ENCODE results near the gene CXCL16. TPM values are rescaled to one million over a fixed set of nuclear protein-coding genes. Genes with fewer than 3 reads are reported as not detected.

Gene CXCL16
- total RNA-seq, 4 donors from 2014 or later: 15.2 to 28.2 (median 19.5) TPM

DNA sequence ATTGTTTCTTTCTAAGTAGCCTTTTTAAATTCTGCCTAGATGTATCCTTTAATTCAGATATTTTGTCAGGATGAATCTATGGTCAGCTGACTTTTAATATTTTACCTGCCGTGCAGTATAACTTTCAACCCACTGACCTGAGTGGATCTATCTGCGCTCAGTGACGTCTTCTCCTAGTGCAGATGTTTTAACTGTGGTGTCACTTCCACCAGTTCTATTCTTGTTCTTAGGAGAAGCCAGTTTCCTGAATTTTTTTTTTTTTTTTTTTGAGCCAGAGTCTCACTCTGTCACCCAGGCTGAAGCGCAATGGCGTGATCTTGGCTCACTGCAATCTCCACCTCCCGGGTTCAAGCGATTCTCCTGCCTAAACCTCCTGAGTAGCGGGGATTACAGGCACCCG lies 27.0 kb upstream of the CXCL16 start:
- H3K9me3 ChIP-seq: no peaks in the 10 kb centered on the region
- peak overlapping the region in 2 of 4 donors; percentile 16 to 52 for H3K27ac ChIP-seq
- WGBS, 2 donors: 74 to 80% methylated on average over 7 to 9 of the region's 9 CpGs

DNA sequence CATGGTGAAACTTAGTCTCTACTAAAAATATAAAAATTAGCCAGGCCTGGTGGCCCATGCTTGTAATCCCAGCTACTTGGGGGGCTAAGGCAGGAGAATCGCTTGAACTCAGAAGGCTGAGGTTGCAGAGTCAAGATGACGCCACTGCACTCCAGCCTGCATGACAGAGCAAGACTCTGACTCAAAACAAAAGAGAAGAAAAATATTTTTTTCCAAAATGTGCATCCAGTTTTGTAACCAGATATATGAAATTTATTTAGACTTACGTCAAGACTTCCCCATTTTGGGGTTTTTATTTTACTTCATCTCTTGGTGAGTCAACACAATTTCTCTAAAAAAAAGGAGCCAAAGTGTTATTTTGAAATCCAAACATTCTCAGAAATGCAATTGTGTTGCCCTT lies 26.5 kb upstream of the CXCL16 start:
- DNase-seq: no peak
- Histone ChIP-seq H3K4me3 (no peak overlapping the region), H3K27ac (peak overlapping the region in 2 of 4 donors; percentile 50 to 67), H3K27me3 (no peaks in the 10 kb centered on the region), H3K36me3 (no peaks in the 10 kb centered on the region), H3K4me1 (no peaks in the 10 kb centered on the region), H3K9me3 (no peaks in the 10 kb centered on the region)
- intact Hi-C loops (cut with DNase I): no loop called here
- WGBS, 2 donors: 72 to 74% methylated on average over 3 of the region's 3 CpGs
- TF ChIP-seq POLR2A (IDR thresholded peaks at IDR 0.05): no peak
- TF ChIP-seq, protein P1, sequence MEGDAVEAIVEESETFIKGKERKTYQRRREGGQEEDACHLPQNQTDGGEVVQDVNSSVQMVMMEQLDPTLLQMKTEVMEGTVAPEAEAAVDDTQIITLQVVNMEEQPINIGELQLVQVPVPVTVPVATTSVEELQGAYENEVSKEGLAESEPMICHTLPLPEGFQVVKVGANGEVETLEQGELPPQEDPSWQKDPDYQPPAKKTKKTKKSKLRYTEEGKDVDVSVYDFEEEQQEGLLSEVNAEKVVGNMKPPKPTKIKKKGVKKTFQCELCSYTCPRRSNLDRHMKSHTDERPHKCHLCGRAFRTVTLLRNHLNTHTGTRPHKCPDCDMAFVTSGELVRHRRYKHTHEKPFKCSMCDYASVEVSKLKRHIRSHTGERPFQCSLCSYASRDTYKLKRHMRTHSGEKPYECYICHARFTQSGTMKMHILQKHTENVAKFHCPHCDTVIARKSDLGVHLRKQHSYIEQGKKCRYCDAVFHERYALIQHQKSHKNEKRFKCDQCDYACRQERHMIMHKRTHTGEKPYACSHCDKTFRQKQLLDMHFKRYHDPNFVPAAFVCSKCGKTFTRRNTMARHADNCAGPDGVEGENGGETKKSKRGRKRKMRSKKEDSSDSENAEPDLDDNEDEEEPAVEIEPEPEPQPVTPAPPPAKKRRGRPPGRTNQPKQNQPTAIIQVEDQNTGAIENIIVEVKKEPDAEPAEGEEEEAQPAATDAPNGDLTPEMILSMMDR (IDR thresholded peaks at IDR 0.05): no peak

More for the DNA sequence above, 27.0 kb upstream of the CXCL16 start:
- no peak for DNase-seq
- no peak overlapping the region for H3K4me3 ChIP-seq
- peaks cover 0 to 4% (median 0%) of the 10 kb centered on the region in 4 donors for H3K27me3 ChIP-seq
- no peaks in the 10 kb centered on the region for H3K4me1 ChIP-seq
- intact Hi-C loops (cut with DNase I): no loop called here
- TF ChIP-seq POLR2A (IDR thresholded peaks at IDR 0.05): no peak
- TF ChIP-seq, protein P1 (IDR thresholded peaks at IDR 0.05): no peak
- no peaks in the 10 kb centered on the region for H3K36me3 ChIP-seq

DNA sequence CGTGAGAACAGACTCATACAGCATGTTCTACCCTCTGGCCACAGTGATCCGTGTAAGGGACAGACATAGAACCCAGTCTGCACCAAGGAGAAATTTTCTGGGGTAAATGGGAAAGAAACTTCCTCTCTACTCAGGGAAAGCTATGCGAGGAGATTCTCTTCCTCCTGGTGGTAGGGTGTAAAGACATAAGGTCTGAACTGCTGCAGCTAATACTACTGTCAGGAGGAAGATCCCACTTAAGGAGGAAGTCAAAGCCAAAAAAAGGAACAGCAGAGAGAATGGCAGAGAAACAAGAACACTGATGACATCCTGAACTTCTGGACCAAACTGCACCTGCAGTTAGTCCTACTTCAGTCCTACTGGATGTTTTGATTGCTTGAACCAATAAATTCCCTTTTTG lies 24.9 kb upstream of the CXCL16 start:
- intact Hi-C loops (cut with DNase I): no loop called here

DNA sequence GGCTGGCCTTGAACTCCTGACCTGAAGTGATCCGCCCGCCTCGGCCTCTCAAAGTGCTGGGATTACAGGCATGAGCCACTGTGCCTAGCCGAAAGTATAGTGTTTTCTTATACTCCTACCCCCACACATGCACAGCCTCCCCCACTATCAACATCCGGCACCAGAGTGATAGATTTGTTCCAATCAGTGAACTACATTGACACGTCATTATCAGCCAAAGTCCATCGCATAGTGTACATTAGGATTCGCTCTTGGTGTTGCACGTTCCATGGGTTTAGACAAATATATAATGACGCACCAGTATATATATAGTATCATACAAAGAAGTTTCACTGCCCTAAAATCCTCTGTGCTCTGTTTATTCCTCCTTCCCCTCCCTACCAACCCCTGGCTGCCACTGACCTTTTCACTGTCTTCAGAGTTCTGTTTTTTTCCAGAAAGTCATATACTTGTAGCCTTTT lies 20.1 kb upstream of the CXCL16 start:
- WGBS, 2 donors: 76 to 86% methylated on average over 7 to 10 of the region's 10 CpGs
- Histone ChIP-seq H3K27ac (no peak overlapping the region), H3K4me1 (no peaks in the 10 kb centered on the region), H3K36me3 (no peaks in the 10 kb centered on the region), H3K27me3 (peaks cover 0 to 42% (median 0%) of the 10 kb centered on the region in 4 donors), H3K4me3 (no peak overlapping the region), H3K9me3 (no peaks in the 10 kb centered on the region)
- intact Hi-C loops (cut with DNase I): no loop called here
- TF ChIP-seq POLR2A (IDR thresholded peaks at IDR 0.05): no peak
- TF ChIP-seq, protein P1 (IDR thresholded peaks at IDR 0.05): no peak
- DNase-seq: no peak

More for the DNA sequence above, 24.9 kb upstream of the CXCL16 start:
- no peaks in the 10 kb centered on the region for H3K4me1 ChIP-seq
- peaks cover 0 to 10% (median 0%) of the 10 kb centered on the region in 4 donors for H3K27me3 ChIP-seq
- no peaks in the 10 kb centered on the region for H3K9me3 ChIP-seq
- DNase-seq: no peak
- peak overlapping the region in 2 of 4 donors; percentile 29 to 64 for H3K27ac ChIP-seq
- H3K4me3 ChIP-seq: no peak overlapping the region
- H3K36me3 ChIP-seq: no peaks in the 10 kb centered on the region
- no peak for TF ChIP-seq POLR2A (IDR thresholded peaks at IDR 0.05)
- TF ChIP-seq, protein P1 (IDR thresholded peaks at IDR 0.05): no peak
- 46 to 71% methylated on average over 1 to 3 of the region's 3 CpGs for WGBS, 2 donors

DNA sequence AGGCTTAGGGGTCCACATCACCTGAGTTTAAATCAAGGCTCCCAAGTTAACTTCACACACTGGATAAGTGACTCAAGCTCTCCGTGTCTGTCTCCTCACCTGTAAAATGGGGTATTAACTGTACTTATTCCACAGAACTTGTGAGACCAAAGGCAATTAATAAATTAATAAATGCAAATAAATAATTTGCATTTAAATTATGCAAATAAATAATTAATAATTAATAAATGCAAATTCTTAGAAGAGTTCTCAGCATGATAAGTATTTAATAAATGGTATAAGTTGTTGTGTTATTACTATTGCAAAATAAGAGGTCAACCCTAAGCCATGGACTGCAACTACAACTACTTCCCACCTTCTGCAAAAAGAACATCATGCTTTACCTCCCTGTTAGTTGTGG lies 13.7 kb upstream of the CXCL16 start:
- Histone ChIP-seq H3K4me3 (no peak overlapping the region), H3K9me3 (no peaks in the 10 kb centered on the region), H3K36me3 (no peaks in the 10 kb centered on the region), H3K27ac (no peak overlapping the region), H3K27me3 (peaks cover 0 to 79% (median 0%) of the 10 kb centered on the region in 4 donors), H3K4me1 (peaks cover 0 to 4% (median 0%) of the 10 kb centered on the region in 3 donors)
- no peak for DNase-seq
- 78 to 88% methylated on average over 1 of the region's 1 CpG for WGBS, 2 donors
- intact Hi-C loops (cut with DNase I): no loop called here
- TF ChIP-seq, protein P1 (IDR thresholded peaks at IDR 0.05): no peak
- TF ChIP-seq POLR2A (IDR thresholded peaks at IDR 0.05): no peak
